HepG2 (cell line): ENCODE measurements around the gene ZBTB1. TPM values are rescaled to one million over a fixed set of nuclear protein-coding genes. Genes with fewer than 3 reads are reported as not detected.

Experiments
- AGO1 ChIP-seq: fragments of 200-400 bp; formaldehyde crosslinking; IDR thresholded peaks from 2 replicates; pipeline ENCODE4 v1.6.1; 2017; ENCODE audit warnings: mild to moderate bottlenecking, low read depth, low read length, moderate library complexity; ENCODE audit not compliant: poor library complexity, severe bottlenecking
- ARID2 ChIP-seq: sonication (generic); formaldehyde crosslinking; IDR thresholded peaks from 2 replicates; pipeline ENCODE4 v1.8.1; 2022; ENCODE audit warnings: mild to moderate bottlenecking, missing genetic modification reagents, borderline replicate concordance
- KLF12 ChIP-seq: sonication (generic); formaldehyde crosslinking; IDR thresholded peaks from 2 replicates; pipeline ENCODE4 v1.4.0; 2020; ENCODE audit warnings: missing genetic modification reagents, borderline replicate concordance
- KLF16 ChIP-seq, 2 experiments: sonication (generic) in 1 of 2; formaldehyde crosslinking in 1 of 2; IDR thresholded peaks; 2 replicates each; pipeline versions ENCODE4 v1.6.1 to v1.8.0; 2016 to 2023; ENCODE audit warnings: missing genetic modification reagents in 2 of 2, missing compliant biosample characterization in 1 of 2
- POLR2AphosphoS2 ChIP-seq: IDR thresholded peaks from 2 replicates; pipeline ENCODE4 v1.6.1; 2011; ENCODE audit warnings: low read depth, low read length, improper control_type of control experiment
- SP140L ChIP-seq: sonication (generic); formaldehyde crosslinking; IDR thresholded peaks from 2 replicates; pipeline ENCODE4 v1.4.0; 2020; ENCODE audit warnings: missing genetic modification reagents, borderline replicate concordance
- TOE1 ChIP-seq: sonication (generic); formaldehyde crosslinking; IDR thresholded peaks from 2 replicates; pipeline ENCODE4 v1.4.0; 2020; ENCODE audit warnings: mild to moderate bottlenecking, missing genetic modification reagents
- YEATS2 ChIP-seq: sonication (generic); formaldehyde crosslinking; IDR thresholded peaks from 2 replicates; pipeline ENCODE4 v1.4.0; 2020; ENCODE audit warnings: missing genetic modification reagents, borderline replicate concordance
- ZNF720 ChIP-seq: sonication (generic); formaldehyde crosslinking; IDR thresholded peaks from 2 replicates; pipeline ENCODE4 v1.4.0; 2020; ENCODE audit warnings: missing genetic modification reagents
- ZNF772 ChIP-seq: sonication (generic); formaldehyde crosslinking; IDR thresholded peaks from 2 replicates; pipeline ENCODE4 v1.5.0; 2020; ENCODE audit warnings: mild to moderate bottlenecking, missing genetic modification reagents
- ZSCAN9 ChIP-seq: IDR thresholded peaks from 2 replicates; pipeline ENCODE4 v1.6.1; 2016; ENCODE audit warnings: borderline replicate concordance
- polyA plus RNA-seq, 8 experiments: library from polyadenylated mRNA; depleted of rRNA in 3 of 8; stranded (reverse) in 7 of 8; unstranded in 1 of 8; fragments of >200 nt; fragmentation: Illumina TruSeq in 4 of 8; extraction: Trizol in 4 of 8; gene quantifications; 2 replicates each; pipeline versions ENCODE4 v1.2.1 to v1.2.3, GENCODE V29; 2011 to 2016; ENCODE audit warnings: low read depth in 4 of 8, missing spikeins in 1 of 8, mixed read lengths in 1 of 8; ENCODE audit not compliant: insufficient read depth in 1 of 8
- total RNA-seq, 5 experiments: library from RNA; depleted of rRNA; stranded (reverse); fragments of >200 nt; fragmentation: Illumina TruSeq; extraction: Trizol; gene quantifications; 2 replicates each; pipeline ENCODE4 v1.2.3, GENCODE V29; 2016; ENCODE audit warnings: low read depth in 1 of 5
- TF ChIP-seq, protein P1 (sequence below): sonication (generic); formaldehyde crosslinking; IDR thresholded peaks from 2 replicates; pipeline ENCODE4 v1.4.0; 2020; ENCODE audit warnings: missing genetic modification reagents, borderline replicate concordance
- TF ChIP-seq, protein P2 (sequence below), 2 experiments: sonication (generic) in 1 of 2; formaldehyde crosslinking in 1 of 2; IDR thresholded peaks; 2 replicates each; pipeline versions ENCODE4 v1.5.1 to v1.6.1; 2011 to 2020; ENCODE audit warnings: borderline replicate concordance in 1 of 2, low read depth in 1 of 2, low read length in 1 of 2, mild to moderate bottlenecking in 1 of 2, missing genetic modification reagents in 1 of 2, moderate library complexity in 1 of 2
- TF ChIP-seq, protein P3 (sequence below): sonication (generic); formaldehyde crosslinking; IDR thresholded peaks from 2 replicates; pipeline ENCODE4 v1.4.0; 2020; ENCODE audit warnings: missing genetic modification reagents, borderline replicate concordance
- TF ChIP-seq, protein P4 (sequence below): sonication (generic); formaldehyde crosslinking; IDR thresholded peaks from 2 replicates; pipeline ENCODE4 v1.4.0; 2020; ENCODE audit warnings: missing genetic modification reagents
- TF ChIP-seq, protein P5 (sequence below): IDR thresholded peaks from 2 replicates; pipeline ENCODE4 v1.6.1; 2016; ENCODE audit warnings: mild to moderate bottlenecking, missing biosample characterization, missing genetic modification reagents
- TF ChIP-seq, protein P6 (sequence below): sonication (generic); formaldehyde crosslinking; IDR thresholded peaks from 2 replicates; pipeline ENCODE4 v1.4.0; 2020; ENCODE audit warnings: missing genetic modification reagents

The ZBTB1 gene
- total and polyA plus RNA-seq, 2 of the 13 experiments (the other 11 are each of a cell fraction or from before 2014, with no cell fraction given), result 18.8 to 22.6 TPM

DNA sequence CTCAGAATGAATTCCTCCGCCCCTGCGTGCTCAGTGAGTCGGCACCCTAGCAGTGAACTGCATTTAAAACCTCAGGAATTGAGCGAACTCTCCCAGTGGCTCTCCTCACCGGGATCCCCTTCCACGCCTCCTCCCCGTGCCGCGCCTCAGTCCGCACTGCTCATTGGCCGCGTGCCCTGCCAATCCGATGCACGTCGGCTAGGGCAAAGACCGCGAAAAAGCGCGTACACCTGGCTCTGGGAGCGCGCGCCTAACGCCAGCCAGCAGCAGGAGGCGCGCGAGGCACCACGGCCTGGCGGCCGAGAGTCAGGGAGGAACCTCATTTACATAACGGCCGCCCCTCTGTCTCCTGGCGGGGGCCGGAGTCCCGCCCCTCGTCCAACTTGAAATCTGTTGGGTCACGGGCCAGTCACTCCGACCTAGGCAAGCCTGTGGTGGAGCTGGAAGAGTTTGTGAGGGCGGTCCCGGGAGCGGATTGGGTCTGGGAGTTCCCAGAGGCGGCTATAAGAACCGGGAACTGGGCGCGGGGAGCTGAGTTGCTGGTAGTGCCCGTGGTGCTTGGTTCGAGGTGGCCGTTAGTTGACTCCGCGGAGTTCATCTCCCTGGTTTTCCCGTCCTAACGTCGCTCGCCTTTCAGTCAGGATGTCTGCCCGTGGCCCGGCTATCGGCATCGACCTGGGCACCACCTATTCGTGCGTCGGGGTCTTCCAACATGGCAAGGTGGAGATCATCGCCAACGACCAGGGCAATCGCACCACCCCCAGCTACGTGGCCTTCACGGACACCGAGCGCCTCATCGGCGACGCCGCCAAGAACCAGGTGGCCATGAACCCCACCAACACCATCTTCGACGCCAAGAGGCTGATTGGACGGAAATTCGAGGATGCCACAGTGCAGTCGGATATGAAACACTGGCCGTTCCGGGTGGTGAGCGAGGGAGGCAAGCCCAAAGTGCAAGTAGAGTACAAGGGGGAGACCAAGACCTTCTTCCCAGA lies 35.9 kb downstream of the ZBTB1 start, which contains the start of gene HSPA2 (continued):
- TF ChIP-seq, protein P1, sequence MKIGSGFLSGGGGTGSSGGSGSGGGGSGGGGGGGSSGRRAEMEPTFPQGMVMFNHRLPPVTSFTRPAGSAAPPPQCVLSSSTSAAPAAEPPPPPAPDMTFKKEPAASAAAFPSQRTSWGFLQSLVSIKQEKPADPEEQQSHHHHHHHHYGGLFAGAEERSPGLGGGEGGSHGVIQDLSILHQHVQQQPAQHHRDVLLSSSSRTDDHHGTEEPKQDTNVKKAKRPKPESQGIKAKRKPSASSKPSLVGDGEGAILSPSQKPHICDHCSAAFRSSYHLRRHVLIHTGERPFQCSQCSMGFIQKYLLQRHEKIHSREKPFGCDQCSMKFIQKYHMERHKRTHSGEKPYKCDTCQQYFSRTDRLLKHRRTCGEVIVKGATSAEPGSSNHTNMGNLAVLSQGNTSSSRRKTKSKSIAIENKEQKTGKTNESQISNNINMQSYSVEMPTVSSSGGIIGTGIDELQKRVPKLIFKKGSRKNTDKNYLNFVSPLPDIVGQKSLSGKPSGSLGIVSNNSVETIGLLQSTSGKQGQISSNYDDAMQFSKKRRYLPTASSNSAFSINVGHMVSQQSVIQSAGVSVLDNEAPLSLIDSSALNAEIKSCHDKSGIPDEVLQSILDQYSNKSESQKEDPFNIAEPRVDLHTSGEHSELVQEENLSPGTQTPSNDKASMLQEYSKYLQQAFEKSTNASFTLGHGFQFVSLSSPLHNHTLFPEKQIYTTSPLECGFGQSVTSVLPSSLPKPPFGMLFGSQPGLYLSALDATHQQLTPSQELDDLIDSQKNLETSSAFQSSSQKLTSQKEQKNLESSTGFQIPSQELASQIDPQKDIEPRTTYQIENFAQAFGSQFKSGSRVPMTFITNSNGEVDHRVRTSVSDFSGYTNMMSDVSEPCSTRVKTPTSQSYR, result no peak
- TF ChIP-seq, protein P2, sequence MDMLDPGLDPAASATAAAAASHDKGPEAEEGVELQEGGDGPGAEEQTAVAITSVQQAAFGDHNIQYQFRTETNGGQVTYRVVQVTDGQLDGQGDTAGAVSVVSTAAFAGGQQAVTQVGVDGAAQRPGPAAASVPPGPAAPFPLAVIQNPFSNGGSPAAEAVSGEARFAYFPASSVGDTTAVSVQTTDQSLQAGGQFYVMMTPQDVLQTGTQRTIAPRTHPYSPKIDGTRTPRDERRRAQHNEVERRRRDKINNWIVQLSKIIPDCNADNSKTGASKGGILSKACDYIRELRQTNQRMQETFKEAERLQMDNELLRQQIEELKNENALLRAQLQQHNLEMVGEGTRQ (IDR thresholded peaks at IDR 0.05; ENCODE audit: low read depth, low read length), result no peak
- TF ChIP-seq, protein P2 (CRISPR knock-in tag; IDR thresholded peaks at IDR 0.05; ENCODE audit: borderline replicate concordance), result 0 out of 2 replicates have a peak, but pooled peaks have one; percentile 32
- no peak for TF ChIP-seq ARID2 (CRISPR knock-in tag)
- 0 out of 2 replicates have a peak, but pooled peaks have one; percentile 29 for TF ChIP-seq KLF12
- TF ChIP-seq, protein P3, sequence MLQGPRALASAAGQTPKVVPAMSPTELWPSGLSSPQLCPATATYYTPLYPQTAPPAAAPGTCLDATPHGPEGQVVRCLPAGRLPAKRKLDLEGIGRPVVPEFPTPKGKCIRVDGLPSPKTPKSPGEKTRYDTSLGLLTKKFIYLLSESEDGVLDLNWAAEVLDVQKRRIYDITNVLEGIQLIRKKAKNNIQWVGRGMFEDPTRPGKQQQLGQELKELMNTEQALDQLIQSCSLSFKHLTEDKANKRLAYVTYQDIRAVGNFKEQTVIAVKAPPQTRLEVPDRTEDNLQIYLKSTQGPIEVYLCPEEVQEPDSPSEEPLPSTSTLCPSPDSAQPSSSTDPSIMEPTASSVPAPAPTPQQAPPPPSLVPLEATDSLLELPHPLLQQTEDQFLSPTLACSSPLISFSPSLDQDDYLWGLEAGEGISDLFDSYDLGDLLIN (CRISPR knock-in tag), result no peak
- TF ChIP-seq, protein P4, sequence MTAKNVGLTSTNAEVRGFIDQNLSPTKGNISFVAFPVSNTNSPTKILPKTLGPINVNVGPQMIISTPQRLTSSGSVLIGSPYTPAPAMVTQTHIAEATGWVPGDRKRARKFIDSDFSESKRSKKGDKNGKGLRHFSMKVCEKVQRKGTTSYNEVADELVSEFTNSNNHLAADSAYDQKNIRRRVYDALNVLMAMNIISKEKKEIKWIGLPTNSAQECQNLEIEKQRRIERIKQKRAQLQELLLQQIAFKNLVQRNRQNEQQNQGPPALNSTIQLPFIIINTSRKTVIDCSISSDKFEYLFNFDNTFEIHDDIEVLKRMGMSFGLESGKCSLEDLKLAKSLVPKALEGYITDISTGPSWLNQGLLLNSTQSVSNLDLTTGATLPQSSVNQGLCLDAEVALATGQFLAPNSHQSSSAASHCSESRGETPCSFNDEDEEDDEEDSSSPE (CRISPR knock-in tag), result peak; percentile 96
- TF ChIP-seq, protein P5, sequence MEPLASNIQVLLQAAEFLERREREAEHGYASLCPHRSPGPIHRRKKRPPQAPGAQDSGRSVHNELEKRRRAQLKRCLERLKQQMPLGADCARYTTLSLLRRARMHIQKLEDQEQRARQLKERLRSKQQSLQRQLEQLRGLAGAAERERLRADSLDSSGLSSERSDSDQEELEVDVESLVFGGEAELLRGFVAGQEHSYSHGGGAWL (CRISPR knock-in tag), result peak; percentile 48; the same call in 1 of the 2 replicates
- TF ChIP-seq ZNF772, result peak; percentile 78; the same call in 1 of the 2 replicates
- TF ChIP-seq KLF16 (CRISPR knock-in tag; IDR thresholded peaks at IDR 0.05), result no peak
- TF ChIP-seq, protein P6, sequence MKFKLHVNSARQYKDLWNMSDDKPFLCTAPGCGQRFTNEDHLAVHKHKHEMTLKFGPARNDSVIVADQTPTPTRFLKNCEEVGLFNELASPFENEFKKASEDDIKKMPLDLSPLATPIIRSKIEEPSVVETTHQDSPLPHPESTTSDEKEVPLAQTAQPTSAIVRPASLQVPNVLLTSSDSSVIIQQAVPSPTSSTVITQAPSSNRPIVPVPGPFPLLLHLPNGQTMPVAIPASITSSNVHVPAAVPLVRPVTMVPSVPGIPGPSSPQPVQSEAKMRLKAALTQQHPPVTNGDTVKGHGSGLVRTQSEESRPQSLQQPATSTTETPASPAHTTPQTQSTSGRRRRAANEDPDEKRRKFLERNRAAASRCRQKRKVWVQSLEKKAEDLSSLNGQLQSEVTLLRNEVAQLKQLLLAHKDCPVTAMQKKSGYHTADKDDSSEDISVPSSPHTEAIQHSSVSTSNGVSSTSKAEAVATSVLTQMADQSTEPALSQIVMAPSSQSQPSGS (CRISPR knock-in tag), result peak; percentile 42; the same call in 1 of the 2 replicates
- TF ChIP-seq AGO1, result no peak
- TF ChIP-seq ZNF720 (CRISPR knock-in tag), result no peak
- TF ChIP-seq TOE1, result no peak
- TF ChIP-seq YEATS2 (CRISPR knock-in tag), result peak; percentile 61
- no peak for TF ChIP-seq ZSCAN9 (CRISPR knock-in tag)
- TF ChIP-seq POLR2AphosphoS2, result no peak
- TF ChIP-seq SP140L (CRISPR knock-in tag), result no peak
